H1 (cell line): ENCODE measurements around the gene TRAIP. TPM values are rescaled to one million over a fixed set of nuclear protein-coding genes. Genes with fewer than 3 reads are reported as not detected.

ENCODE experiments used
- CHD7 ChIP-seq: fragments of 300-600 bp; sonication (generic); IDR thresholded peaks from 2 replicates; pipeline ENCODE4 v1.7.1; 2012; ENCODE audit warnings: low read length, moderate library complexity, mild to moderate bottlenecking, inconsistent platforms; ENCODE audit not compliant: insufficient replicate concordance
- JUN ChIP-seq: IDR thresholded peaks from 2 replicates; pipeline ENCODE4 v1.6.1; 2011; ENCODE audit warnings: low read depth, mild to moderate bottlenecking, improper control_type of control experiment, low read length
- KDM4A ChIP-seq: IDR thresholded peaks from one replicate; pipeline ENCODE4 v1.7.1; 2012; ENCODE audit warnings: low read depth, mild to moderate bottlenecking, moderate library complexity, low read length, inconsistent platforms; ENCODE audit not compliant: severe bottlenecking
- polyA plus RNA-seq, 7 experiments: library from polyadenylated mRNA; depleted of rRNA in 3 of 7; stranded (reverse) in 5 of 7; unstranded in 2 of 7; fragments of >200 nt in 5 of 7; fragments of 200-250 nt in 2 of 7; gene quantifications; 1 replicate in 5 of 7; 2 replicates in 1 of 7; 4 replicates in 1 of 7; pipeline versions ENCODE4 v1.2.1 to v1.2.3, GENCODE V29; 2011 to 2013; ENCODE audit warnings: missing spikeins in 2 of 7, mixed read lengths in 2 of 7
- total RNA-seq: library from RNA; stranded (reverse); fragmentation: NEBNext Ultra II Directional; extraction: Animal tissue kit (Norgen Biotek cat#: 25700); gene quantifications from 2 replicates; pipeline ENCODE4 v1.2.1, GENCODE V29; 2021

The TRAIP gene
- total and polyA plus RNA-seq, 2 of the 8 experiments (the other 6 are each of a cell fraction or from before 2014, with no cell fraction given) = 27.7 to 28.1 TPM

DNA sequence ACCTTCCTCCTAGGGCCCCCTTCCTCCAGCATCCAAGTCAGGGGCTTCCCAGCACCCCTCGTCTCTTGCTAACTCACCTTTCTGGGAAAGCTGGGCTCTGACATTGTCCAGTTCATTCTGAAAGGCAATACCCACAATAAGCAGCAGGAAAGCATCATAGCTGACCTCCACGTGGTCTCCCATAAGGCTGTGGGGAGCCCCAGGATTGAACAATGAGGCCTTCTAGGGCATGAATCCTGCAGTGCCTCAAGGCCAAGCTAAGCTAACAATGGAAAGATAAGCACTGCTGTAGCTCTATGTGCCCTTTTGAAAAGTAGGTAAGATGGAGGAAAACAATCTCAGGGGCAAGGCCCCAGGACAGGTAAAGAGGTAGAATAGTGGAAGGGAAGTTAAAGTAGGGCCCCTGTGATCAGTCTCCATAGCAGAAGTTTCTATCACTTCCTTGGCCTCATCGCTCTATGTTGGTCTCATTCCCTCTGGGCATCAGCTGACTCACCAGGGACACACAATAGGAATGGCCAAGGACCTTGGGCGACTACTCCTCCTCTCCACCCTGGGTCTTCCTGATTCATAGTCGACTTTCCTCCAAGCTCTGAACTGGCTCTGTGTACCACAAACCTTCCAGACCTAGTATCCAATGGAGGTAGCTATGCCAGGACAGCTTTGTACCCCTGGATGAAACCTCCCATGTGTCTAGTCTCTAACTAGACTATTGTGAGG is 11.7 kb downstream of the TRAIP start (continued):
- no peak for TF ChIP-seq CHD7
- no peak for TF ChIP-seq KDM4A
- no peak for TF ChIP-seq JUN
